Kidney epithelial cell (primary cell): ENCODE results near the gene DPYD. TPM values are rescaled to one million over a fixed set of nuclear protein-coding genes. Genes with fewer than 3 reads are reported as not detected.
A peak's percentile ranks its signal among the peaks of the same experiment; 100 is the strongest.

Source experiments
- DNase-seq: peaks from one replicate; pipeline ENCODE4 v3.0.0-alpha.2; 2010; ENCODE audit warnings: low read depth
- H3K27me3 ChIP-seq: 2 replicates; pipeline ENCODE4 v1.6.0; 2011; ENCODE audit warnings: low read length; ENCODE audit not compliant: control insufficient read depth, insufficient read depth
- H3K36me3 ChIP-seq: 2 replicates; pipeline ENCODE4 v1.5.1; 2011; ENCODE audit warnings: low read length; ENCODE audit not compliant: control insufficient read depth, insufficient read depth
- H3K4me3 ChIP-seq: 2 replicates; pipeline ENCODE4 v1.5.1; 2011; ENCODE audit warnings: low read depth, mild to moderate bottlenecking, control low read depth, low read length
- CTCF ChIP-seq: IDR thresholded peaks from 2 replicates; pipeline ENCODE4 v1.5.1; 2011; ENCODE audit warnings: mild to moderate bottlenecking, moderate library complexity, low read length, control low read depth, inconsistent platforms; ENCODE audit not compliant: insufficient read depth, poor library complexity, severe bottlenecking
- total RNA-seq: library from RNA; depleted of rRNA; stranded (reverse); fragments of >200 nt; gene quantifications from 2 replicates; pipeline ENCODE4 v1.2.3, GENCODE V29; 2015

Gene DPYD
- total RNA-seq, 1 donor from 2014 or later, result 1.6 TPM

GRCh38 chr1:97849345-97850340 is 71.2 kb downstream of the DPYD start:
- no peak overlapping the region for H3K4me3 ChIP-seq
- H3K36me3 ChIP-seq, result no peaks in the 10 kb centered on the region
- peak; percentile 57 for DNase-seq
- no peak for TF ChIP-seq CTCF
- no peaks in the 10 kb centered on the region for H3K27me3 ChIP-seq

GRCh38 chr1:97845805-97846204 is 75.0 kb downstream of the DPYD start:
- no peaks in the 10 kb centered on the region for H3K27me3 ChIP-seq
- DNase-seq, result no peak
- no peak for TF ChIP-seq CTCF
- no peaks in the 10 kb centered on the region for H3K36me3 ChIP-seq
- H3K4me3 ChIP-seq, result no peak overlapping the region

GRCh38 chr1:97844552-97845089 is 76.2 kb downstream of the DPYD start:
- DNase-seq, result no peak
- Histone ChIP-seq H3K36me3 (no peaks in the 10 kb centered on the region), H3K4me3 (no peak overlapping the region), H3K27me3 (no peaks in the 10 kb centered on the region)
- TF ChIP-seq CTCF, result no peak

GRCh38 chr1:97841338-97841737 is 79.5 kb downstream of the DPYD start:
- Histone ChIP-seq H3K27me3 (no peaks in the 10 kb centered on the region), H3K36me3 (no peaks in the 10 kb centered on the region), H3K4me3 (no peak overlapping the region)
- DNase-seq, result no peak
- no peak for TF ChIP-seq CTCF

- DNase-seq, result no peak
- no peaks in the 10 kb centered on the region for H3K27me3 ChIP-seq
- no peak for TF ChIP-seq CTCF
- H3K4me3 ChIP-seq, result no peak overlapping the region
- no peaks in the 10 kb centered on the region for H3K36me3 ChIP-seq
Measured at GRCh38 chr1:97837161-97837560, 83.7 kb downstream of the DPYD start.
